LoVo (cell line): Measurements from ENCODE around the gene MRPL34.
"Not testable (repeated sequence)": the region's sequence is repeated elsewhere in the genome, so short reads cannot be mapped to it uniquely, and the experiment has no call there.

Experiments
- DNase-seq: peaks from one replicate; pipeline ENCODE4 v3.0.0-alpha.2; 2016; ENCODE audit warnings: low spot score

MRPL34 gene

GRCh38 chr19:17285415-17286135, 20.1 kb upstream of the MRPL34 start:
- DNase-seq = no peak

GRCh38 chr19:17286263-17286662, 19.4 kb upstream of the MRPL34 start:
- no peak for DNase-seq

- no peak for DNase-seq
These were observed 18.9 kb upstream of the MRPL34 start for GRCh38 chr19:17286752-17287151.

GRCh38 chr19:17289489-17289888, 16.2 kb upstream of the MRPL34 start:
- DNase-seq = peak; percentile 41

GRCh38 chr19:17292301-17293074, 13.2 kb upstream of the MRPL34 start:
- peak; percentile 85 for DNase-seq

- DNase-seq = no peak
These were observed 12.1 kb upstream of the MRPL34 start for GRCh38 chr19:17293605-17294004.

GRCh38 chr19:17294051-17294891, 11.4 kb upstream of the MRPL34 start:
- DNase-seq = peak; percentile 14

- not testable (repeated sequence) for DNase-seq
These were observed 10.1 kb upstream of the MRPL34 start for GRCh38 chr19:17295551-17295950.

GRCh38 chr19:17296273-17296672, 9.4 kb upstream of the MRPL34 start:
- DNase-seq = no peak

- no peak for DNase-seq
These were observed 8.7 kb upstream of the MRPL34 start for GRCh38 chr19:17296976-17297375.

GRCh38 chr19:17300992-17301619, 4.6 kb upstream of the MRPL34 start:
- DNase-seq = no peak

- DNase-seq = no peak
These were observed 3.1 kb upstream of the MRPL34 start for GRCh38 chr19:17302391-17303166.

GRCh38 chr19:17303167-17303939, 2.3 kb upstream of the MRPL34 start, which contains the start of gene ABHD8:
Gene ABHD8, minus strand, starts transcription at chr19:17303425. Its CDS starts 1,809 bp downstream, at chr19:17301616.
- DNase-seq = peak; percentile 81

GRCh38 chr19:17303940-17304267, 1.8 kb upstream of the MRPL34 start:
- no peak for DNase-seq

- DNase-seq = no peak
These were observed 1.1 kb upstream of the MRPL34 start for GRCh38 chr19:17304386-17305215.

- no peak for DNase-seq
These were observed 506 bp upstream of the MRPL34 start for GRCh38 chr19:17305216-17305516.

- no peak for DNase-seq
These were observed 628 bp downstream of the MRPL34 start for GRCh38 chr19:17306285-17306714.

GRCh38 chr19:17307876-17308377, 2.3 kb downstream of the MRPL34 start:
- DNase-seq = no peak

GRCh38 chr19:17309198-17309964, 3.7 kb downstream of the MRPL34 start, which contains the start of gene DDA1:
Gene DDA1, plus strand, starts transcription at chr19:17309563. Its CDS starts 92 bp downstream, at chr19:17309655.
- DNase-seq = peak; percentile 99
